GM18519 (cell line): ENCODE results near the gene PDK4.
"Not testable (repeated sequence)": the region's sequence is repeated elsewhere in the genome, so short reads cannot be mapped to it uniquely, and the experiment has no call there.

ENCODE experiments used
- ATAC-seq: cut with Tn5 transposase; IDR thresholded peaks from one replicate; pipeline ENCODE4 v1.9.1; 2021; ENCODE audit warnings: mild to moderate bottlenecking, moderate library complexity; ENCODE audit not compliant: unreplicated experiment, low FRiP score

PDK4 gene

DNA sequence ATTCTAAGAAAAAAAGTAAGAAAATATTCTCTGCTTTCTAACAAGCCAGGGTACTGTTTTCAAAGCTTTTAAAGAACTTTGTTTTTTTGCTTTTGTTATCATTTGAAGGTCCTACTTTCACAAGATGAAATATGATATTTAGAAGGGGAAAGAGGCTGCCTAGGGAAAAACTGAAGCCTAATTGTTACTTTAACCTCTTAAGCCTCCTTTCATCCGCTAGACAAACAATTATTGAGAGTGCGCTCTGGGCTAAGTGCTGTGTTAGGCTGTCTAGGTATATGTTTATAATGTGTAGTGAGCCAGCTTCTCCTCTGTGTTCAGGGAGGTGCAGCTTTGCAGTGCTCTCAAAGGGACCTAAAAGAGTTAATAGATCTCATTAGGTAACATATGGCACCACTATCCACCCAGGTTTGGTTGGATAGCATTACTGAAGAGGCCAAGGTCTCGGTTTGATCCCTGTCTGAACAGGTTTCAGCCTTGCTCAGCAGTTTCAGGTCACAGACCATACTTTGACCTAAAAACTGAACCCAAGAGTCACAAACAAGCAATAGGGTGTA, 17.9 kb downstream of the PDK4 start:
- ATAC-seq, result no peak

DNA sequence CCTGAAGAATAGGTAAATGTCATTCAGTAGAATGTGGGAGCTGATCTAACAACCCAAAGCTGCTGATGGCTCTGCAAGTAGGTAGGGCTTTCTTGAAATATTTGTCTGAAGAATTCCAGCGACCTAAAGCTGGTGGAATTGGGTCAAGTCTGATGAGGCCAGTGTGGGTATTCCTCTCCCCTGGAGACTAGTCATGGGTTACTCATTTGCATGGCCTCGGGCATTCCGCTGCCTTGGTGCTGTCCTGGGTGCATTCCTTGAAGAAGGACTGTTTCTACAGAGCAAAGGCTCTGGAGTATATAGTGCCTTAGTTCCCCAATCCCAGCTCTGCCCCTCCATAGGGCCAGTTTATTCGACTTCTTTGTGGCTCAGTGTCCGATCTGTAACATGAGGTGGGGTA, 19.2 kb downstream of the PDK4 start:
- ATAC-seq, result no peak

DNA sequence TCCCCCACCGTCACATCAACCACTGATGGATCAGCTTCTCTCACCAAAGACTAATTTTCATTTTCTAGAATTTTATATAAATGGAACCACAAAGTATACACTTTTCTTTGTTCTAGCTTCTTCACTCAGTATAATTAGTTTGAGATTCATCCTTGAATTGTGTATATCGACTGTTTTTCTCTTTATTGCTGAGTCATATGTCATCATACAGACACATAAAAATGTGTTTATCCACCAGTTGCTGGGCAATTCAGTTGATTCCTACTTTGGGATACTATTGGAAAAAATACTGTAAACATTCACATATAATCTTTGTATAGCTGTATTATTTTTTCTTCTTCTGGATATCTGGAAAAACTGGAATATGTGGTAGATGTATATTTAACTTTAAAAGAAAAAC, 26.6 kb downstream of the PDK4 start:
- ATAC-seq, result no peak

DNA sequence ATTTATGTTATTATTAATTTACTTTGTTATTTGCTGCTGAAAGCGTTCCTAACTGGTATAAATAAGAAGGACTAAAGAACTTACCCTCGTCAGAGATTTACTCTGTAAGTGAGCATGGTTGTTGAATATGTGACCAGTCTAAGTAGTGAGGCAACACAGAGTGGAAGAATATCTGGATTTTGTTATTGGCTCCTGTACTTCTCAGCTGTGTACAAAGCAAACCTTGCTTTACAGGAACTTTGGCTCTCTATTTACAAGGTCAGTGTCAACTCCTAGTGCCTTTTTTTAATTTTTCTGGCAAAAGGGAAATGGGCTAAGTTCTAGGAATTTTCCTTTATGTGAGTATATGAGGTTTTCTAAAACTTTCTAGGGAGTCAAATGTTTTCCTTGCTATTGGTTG, 35.6 kb downstream of the PDK4 start:
- no peak for ATAC-seq

DNA sequence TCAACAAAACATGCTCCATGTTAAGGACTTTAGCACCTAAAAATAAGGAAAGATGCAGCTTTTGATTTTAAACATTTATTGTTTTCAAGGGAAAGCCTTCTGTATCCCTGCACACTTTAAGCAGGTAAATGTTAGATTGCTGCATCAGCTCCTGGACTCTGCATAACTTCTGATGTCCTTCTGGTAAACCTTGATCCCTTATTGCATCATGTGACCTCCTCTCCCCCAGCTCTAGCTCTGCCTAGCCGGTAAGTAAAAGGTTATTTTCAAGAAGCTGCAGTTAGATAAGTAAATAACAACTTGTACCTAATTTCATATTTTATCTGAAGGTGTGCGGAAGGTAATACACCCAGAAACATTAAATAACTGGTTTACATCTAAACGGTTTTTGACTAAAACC, 37.5 kb downstream of the PDK4 start:
- ATAC-seq, result no peak

DNA sequence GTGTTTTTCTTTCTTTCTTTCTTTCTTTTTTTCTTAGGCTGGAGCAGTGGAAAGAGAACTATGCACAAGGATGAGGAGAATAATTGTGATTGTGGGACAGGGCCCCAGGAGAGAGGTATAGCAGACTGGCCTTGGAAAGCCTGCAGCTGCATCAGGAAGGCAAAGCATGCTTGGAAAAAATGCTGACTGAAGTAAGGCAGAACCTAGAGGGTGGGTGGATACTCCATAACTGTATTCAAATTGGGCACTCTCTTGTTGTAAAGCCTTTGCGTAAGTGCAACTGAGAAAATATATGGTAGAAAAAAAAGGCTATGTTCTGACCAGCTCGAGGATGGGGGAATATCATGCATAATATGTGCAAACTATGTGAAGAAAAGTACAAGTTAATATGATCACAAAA, 39.5 kb downstream of the PDK4 start:
- ATAC-seq, result no peak

DNA sequence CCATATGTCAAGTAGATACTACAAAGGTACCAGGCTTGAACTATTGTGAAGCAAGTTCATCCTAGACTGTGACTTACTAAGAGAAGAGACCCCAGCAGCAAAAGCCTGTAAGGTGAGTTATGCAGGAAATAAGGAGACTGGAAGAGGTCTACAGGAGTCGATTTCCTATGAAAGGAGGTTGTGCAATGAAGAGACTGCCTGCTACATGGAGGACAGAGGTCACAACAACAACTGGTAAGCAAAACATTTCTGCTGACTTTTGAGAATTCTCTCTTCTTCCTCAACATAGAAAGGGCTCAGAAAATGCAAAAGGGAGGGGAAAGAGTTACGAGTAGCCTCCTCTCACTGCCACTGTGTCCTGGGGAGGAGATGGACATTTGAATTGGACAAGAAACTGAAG, 42.4 kb downstream of the PDK4 start:
- ATAC-seq, result no peak

DNA sequence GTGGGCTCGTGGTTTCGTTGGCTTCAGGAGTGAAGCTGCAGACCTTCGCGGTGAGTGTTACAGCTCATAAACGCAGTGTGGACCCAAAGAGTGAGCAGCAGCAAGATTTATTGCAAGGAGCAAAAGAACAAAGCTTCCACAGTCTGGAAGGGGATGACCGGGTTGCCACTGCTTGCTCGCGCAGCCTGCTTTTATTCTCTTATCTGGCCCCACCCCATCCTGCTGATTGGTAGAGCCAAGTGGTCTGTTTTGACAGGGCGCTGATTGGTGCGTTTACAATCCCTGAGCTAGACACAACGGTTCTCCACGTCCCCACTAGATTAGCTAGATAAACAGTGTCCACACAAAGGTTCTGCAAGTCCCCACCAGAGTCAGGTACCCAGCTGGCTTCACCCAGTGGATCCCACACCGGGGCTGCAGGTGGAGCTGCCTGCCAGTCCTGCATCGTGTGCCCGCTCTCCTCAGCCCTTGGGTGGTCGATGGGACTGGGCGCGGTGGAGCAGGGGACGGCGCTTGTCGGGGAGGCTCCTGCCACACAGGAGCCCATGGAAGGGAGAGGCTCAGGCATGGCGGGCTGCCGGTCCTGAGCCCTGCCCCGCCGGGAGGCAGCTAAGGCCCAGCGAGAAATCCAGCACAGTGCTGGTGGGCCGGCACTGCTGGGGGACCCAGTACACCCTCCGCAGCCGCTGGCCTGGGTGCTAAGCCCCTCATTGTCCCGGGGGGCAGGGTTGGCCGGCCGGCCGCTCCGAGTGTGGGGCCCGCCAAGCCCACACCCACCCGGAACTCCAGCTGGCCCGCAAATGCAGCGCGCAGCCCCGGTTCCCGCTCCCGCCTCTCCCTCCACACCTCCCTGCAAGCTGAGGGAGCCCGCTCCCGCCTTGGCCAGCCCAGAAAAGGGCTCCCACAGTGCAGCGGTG, 44.0 kb downstream of the PDK4 start:
- not testable (repeated sequence) for ATAC-seq

DNA sequence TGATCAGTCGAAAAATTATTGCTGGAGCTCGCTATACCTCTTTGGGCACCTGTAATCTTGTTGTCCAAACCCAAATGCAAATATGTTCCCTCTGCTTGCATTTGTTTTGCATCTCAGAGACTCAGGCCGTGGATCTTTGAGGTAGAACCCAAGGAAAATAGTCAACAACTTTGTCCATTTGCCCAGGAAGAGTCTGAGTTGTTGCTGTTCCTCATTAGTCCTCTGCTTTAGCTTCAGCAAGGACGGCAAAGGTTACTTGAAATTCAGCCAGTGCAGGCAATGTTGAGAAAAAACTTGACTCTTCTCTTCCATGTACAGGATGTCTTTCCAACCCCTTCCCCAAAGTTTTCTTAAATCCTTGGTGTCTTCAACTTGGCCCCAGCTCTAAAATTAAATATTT, 45.8 kb downstream of the PDK4 start:
- no peak for ATAC-seq

DNA sequence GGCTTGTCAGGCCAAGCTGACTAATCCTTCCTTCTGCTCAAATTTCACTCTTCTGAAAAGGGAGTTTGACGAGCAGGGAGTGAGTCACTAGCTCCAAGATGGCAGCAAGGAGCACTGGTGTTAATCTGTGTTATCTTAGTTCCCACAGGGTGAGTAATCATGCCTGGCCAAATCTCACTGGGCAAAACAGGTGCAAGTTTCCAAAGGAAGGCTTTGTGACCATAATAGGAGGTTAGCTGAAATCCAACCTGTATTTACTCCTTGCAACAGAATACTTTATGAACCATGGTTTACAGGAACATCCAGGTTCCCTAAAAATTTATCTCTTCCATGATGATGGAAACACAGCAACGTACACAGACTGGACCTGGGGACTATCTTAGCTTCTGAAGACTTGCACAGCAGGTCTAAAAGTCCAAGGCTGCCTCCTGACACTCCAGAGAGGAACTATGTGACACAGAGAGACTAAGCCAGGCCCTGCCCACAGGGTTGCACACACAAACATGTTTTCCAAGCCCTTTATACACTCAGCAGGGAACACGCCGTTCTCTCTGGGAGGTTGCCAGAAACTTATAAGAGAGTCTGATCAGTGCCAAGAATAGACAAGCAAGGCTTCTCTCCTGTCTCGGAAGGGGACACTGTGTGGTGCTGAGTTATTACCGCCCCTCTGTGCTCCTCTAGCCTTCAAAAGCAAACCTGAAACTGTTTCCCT, 46.3 kb downstream of the PDK4 start:
- ATAC-seq, result no peak

DNA sequence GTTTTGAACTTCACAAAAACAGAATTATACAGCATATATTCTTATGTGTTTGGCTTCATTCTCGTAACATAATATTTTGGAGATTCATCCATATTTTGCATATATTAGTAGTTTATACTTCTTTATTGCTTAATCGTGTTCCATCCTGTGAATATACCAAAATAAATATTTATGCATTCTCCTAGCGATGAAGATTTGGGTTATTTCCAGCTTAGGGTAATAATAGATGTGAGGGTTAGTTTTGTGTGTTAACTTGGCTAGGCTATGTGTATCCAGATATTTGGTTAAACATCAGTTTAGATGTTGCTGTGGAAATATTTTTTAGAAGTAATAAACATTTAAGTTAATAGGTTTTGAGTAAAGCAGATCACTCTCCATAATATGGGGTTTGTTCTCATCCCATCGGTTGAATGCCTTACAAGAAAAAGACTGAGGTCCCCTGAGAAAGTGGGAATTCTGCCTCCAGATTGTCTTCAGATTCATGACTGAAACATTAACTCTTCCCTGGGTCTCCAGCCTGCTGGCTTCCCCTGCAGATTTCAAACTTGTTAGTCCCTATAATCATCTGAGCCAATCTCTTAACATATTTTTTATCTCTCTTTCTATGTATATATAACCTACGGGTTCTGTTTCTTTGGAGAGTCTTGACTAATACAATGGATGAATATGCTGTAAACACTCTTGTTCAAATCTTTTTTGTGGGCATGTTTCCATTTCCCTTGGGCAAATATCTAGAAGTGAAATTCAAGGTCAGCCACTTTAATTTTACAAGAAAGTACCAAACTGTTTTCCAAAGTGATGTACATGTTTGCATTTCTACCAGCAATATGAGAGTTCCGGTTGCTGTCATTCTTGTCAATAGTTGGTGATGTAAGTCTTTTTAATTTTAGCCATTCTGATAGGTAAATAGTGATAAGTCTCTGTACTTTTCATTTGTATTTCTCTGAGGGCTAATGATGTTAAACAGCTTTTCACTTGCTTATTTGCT, 48.7 kb downstream of the PDK4 start:
- ATAC-seq, result no peak

DNA sequence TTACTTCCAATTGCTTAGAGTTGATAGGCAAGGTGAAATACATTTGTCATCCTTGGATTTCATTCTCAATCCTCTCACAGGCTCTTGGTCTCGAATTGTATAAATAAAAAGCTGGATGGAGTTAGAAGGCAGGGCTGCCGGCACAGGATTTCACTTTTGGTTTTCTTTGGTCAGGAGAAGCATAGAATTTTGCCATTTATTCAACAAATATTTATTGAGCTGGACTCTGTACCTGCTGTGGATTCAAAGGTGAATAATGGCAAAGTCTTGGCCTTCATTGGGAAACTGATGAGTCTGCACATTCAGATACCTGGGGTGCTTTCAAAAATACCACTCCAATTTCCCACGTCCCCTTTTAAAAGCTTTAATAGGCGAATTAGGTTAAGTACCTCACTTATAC, 49.7 kb downstream of the PDK4 start:
- no peak for ATAC-seq

DNA sequence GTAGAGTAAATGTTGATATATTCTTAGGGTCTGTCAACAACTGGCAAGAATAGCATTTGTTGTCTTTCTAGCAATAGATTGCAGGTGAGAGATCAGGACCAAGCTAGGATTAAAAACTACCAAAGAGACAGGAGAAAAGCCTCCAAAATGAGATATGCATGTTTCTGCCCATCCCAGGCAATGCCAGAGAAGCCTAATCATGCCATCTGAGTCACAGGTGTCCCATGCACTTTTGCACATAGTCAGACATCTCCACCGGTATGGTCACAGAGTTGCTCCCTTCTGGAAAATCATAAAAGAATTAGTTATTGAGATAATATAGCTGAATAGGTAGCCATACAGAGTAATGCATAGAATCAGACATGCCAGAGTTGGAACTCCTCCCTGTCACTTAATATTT, 50.6 kb downstream of the PDK4 start:
- no peak for ATAC-seq

DNA sequence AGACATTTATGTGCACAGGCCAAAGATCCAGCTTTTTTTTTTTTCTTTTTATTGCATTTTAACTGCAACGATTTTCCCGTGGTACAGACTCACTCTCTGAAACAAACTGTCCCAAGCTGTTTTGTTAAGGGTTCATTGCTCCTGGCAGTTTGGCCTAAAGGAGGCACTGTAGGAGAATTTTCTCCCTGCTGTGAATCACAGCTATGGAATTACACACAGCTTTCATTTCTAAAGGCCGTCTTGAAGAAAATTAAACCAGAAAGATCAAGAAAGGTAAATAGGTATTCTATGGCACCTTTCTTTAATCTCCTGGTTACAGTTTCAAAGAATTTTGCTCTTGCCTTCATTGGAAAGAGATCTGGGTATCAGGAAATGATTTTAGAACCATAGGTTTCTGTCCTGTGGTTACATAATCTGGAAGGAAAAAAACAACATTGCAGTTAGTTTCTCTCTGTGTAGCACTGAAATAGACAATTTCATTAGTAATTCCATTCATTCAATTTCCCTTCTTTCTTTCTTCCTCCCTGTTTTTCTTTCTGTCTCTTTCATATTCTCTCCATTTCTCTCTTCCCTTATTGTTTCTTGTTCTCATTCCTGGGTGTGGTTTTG, 51.2 kb downstream of the PDK4 start:
- ATAC-seq, result no peak

DNA sequence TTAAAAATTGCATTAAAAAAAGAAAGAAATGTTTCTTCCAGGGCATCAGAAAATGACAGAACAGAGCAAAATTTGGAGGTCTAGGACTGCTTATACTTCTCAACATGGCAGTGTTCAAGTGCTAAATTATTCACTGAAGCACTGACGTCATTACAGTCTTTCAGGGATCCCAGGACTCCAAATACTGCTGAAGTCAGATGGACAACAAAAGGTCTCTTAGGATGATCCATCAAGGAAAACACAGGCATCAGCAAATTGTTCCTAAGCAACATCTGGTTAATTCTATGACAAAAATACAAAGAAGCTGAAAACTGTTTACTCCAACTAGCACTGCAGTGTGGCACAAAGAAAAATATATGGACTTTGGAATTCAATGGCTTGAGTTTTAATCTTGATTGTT, 52.1 kb downstream of the PDK4 start:
- no peak for ATAC-seq

DNA sequence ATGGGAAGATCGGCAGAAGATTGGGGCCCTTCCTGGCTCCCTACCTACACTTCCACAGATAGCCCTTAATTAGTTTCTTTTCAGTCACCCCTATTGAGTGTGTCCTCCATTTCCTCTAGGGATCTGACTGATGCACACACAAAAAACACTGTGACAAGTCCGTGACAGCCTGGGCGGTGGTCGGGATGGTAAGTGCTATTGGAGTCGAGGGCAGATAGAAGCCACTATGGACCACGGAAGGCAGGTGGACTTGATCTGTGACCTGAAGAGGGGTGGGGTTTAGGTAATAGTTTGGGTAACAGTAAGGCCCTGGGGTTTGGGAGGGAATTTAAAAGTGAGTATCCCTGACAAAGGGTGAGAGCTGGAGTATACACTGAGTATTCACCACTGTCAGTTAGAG, 53.0 kb downstream of the PDK4 start:
- no peak for ATAC-seq

DNA sequence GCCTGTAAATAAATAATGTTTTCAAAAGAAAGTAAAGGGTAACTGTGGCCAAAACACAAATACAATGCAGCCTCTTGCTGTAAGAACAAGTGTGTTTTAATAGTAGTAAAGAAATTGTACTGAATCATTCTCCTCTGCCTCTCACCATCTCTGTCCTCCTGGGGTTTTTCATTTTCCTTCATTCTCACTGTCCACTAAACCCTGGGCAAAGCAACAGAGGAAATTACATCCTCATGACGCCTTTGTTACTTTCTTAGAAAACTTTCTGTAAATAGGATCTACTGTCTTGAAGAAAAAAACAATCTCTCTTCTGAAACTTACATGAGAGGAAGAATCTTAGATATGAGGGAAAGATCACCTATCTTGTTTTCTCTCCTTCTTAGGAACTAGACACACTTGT, 56.0 kb downstream of the PDK4 start:
- ATAC-seq, result no peak

DNA sequence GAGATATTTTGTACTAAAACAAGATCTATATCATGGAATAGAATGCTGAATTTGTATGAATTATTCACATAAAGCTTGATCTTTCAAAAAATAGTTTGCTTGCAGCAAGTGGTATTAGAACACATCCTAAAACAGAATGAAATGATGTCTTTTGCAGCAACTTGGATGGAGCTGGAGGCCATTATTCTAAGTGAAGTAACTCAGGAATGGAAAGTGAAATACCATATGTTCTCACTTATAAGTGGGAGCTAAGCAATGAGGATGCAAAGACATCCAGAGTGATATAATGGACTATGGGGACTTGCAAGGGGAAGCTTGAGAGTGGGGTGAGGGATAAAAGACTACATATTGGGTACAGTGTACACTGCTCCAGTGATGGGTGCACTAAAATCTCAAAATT, 56.9 kb downstream of the PDK4 start:
- no peak for ATAC-seq

DNA sequence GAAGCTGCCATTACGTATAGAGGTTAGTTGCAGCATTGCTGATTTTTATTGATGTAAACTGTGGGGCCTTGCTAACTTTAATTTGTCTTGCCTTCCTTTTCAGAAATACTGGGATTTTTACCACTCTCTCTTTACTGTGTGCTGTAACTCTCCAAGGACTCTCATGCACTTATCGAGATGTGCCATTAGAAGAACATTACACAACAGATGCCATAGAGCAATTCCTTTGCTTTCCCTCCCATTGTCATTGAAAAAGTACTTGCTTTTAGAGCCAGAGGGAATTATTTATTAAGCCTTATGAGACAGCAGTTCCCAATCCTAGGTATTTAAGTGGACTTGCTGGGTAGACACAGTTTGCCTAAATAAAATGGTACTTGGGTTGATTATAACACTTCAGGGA, 58.8 kb downstream of the PDK4 start:
- ATAC-seq, result no peak

DNA sequence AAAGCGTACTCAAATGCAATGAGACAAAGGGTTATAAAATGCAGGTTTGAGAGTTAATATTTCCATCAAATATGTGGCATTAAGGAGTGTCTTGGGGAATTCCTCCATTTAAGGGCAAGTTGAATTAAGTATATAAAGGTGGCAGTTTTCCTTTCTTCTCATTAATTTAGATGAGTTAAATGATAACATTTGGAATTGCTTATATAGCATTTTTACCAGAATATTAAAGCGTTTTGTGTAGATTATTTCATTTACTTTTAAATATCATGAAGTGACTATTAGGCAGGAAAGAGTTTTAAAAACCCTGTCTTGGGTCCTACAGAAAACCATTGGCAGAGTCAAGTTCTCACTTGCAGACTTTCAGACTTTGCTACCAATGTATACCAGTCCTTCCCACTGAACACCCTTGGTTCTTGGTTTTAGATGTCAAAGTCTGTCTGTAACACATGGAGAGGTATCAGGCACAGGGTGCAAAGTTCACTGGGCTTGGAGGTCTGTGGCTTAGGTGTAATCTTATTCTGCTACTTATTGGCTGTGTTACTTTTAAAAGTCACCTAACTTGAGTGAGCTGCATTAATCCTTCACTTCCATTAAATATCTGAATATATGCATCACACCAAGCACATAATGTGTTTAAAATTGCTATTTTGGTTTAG, 59.5 kb downstream of the PDK4 start:
- no peak for ATAC-seq
